Spleen (tissue), 13 donors: ENCODE data around the gene UGCG. TPM values are rescaled to one million over a fixed set of nuclear protein-coding genes. Genes with fewer than 3 reads are reported as not detected.

Experiments used
- DNase-seq: peaks from one replicate; pipeline ENCODE4 v3.0.0-alpha.2; 2020
- H3K27ac ChIP-seq, 8 donors: fragments of 200-600 bp; sonication (generic) in 7 of 8; 1 replicate in 4 of 8; 2 replicates in 4 of 8; pipeline versions ENCODE4 v1.5.0 to v1.8.0; 2016 to 2021; ENCODE audit warnings: inconsistent platforms in 4 of 8, mild to moderate bottlenecking in 4 of 8, moderate library complexity in 1 of 8
- H3K27me3 ChIP-seq, 7 donors: fragments of 200-600 bp; sonication (generic) in 6 of 7; replicated peaks in 1 of 7; 1 replicate in 4 of 7; 2 replicates in 3 of 7; pipeline versions ENCODE4 v1.5.0 to v1.8.0; 2016 to 2021; ENCODE audit warnings: inconsistent platforms in 3 of 7, mild to moderate bottlenecking in 1 of 7
- H3K36me3 ChIP-seq, 6 donors: fragments of 200-600 bp; sonication (generic) in 5 of 6; 1 replicate in 4 of 6; 2 replicates in 2 of 6; pipeline versions ENCODE4 v1.5.0 to v1.8.0; 2016 to 2021; ENCODE audit warnings: inconsistent platforms in 2 of 6
- H3K4me1 ChIP-seq, 6 donors: fragments of 200-600 bp; sonication (generic) in 5 of 6; 1 replicate in 3 of 6; 2 replicates in 3 of 6; pipeline versions ENCODE4 v1.5.0 to v1.8.0; 2016 to 2021; ENCODE audit warnings: inconsistent platforms in 3 of 6
- H3K4me3 ChIP-seq, 8 donors: fragments of 200-600 bp; sonication (generic) in 7 of 8; 1 replicate in 4 of 8; 2 replicates in 4 of 8; pipeline versions ENCODE4 v1.5.0 to v1.8.0; 2016 to 2021; ENCODE audit warnings: inconsistent platforms in 4 of 8, mild to moderate bottlenecking in 4 of 8, moderate library complexity in 2 of 8
- H3K9me3 ChIP-seq, 8 donors: fragments of 200-600 bp; sonication (generic) in 7 of 8; 1 replicate in 4 of 8; 2 replicates in 4 of 8; pipeline versions ENCODE4 v1.5.0 to v1.8.0; 2016 to 2021; ENCODE audit warnings: inconsistent platforms in 4 of 8
- CTCF ChIP-seq, 11 experiments: fragments of 200-600 bp in 7 of 11; fragments of 450-650 bp in 4 of 11; sonication (generic) in 4 of 11; IDR thresholded peaks in 8 of 11; conservative IDR thresholded peaks in 3 of 11; 1 replicate in 7 of 11; 2 replicates in 4 of 11; pipeline versions ENCODE4 v1.4.0 to v1.8.0; 2016 to 2021; ENCODE audit warnings: antibody characterized with exemption in 11 of 11, inconsistent platforms in 4 of 11, mild to moderate bottlenecking in 1 of 11
- POLR2A ChIP-seq, 3 donors: fragments of 450-650 bp; IDR thresholded peaks; one replicate each; pipeline ENCODE4 v1.5.1; 2017; ENCODE audit warnings: antibody characterized with exemption in 3 of 3, mild to moderate bottlenecking in 1 of 3
- POLR2AphosphoS5 ChIP-seq, 3 donors: sonication (generic); formaldehyde crosslinking; IDR thresholded peaks; one replicate each; pipeline ENCODE4 v1.5.1; 2017; ENCODE audit warnings: antibody characterized with exemption in 3 of 3
- WGBS, 5 donors: extraction: QIAGEN DNeasy Blood & Tissue Kit in 3 of 5; methylation state at CpG; one replicate each; pipeline versions ENCODE4 v1.1.5 to v1.1.7; 2013 to 2018; 5-methylcytosine and 5-hydroxymethylcytosine counted together
- intact Hi-C: fragments of 100-400 bp; cut with DNase I; formaldehyde crosslinking; loops from one replicate; pipeline ENCODE4 v1.15.0; 2023; ENCODE audit warnings: low total_unique reads
- long read RNA-seq, 2 donors: transcript quantifications; one replicate each; lab custom pipeline, GENCODE V29; 2026
- polyA plus RNA-seq, 3 donors: library from polyadenylated mRNA; stranded (reverse); fragments of 200-250 nt; gene quantifications; one replicate each; pipeline ENCODE4 v1.2.1, GENCODE V29; 2013
- total RNA-seq, 7 donors: library from RNA; depleted of rRNA in 3 of 7; stranded (reverse); fragments of >200 nt in 3 of 7; fragmentation: NEBNext Ultra II Directional in 4 of 7; extraction: Animal tissue kit (Norgen Biotek cat#: 25700) in 4 of 7; gene quantifications; one replicate each; pipeline versions ENCODE4 v1.1.0 to v1.2.1, GENCODE V29; 2016 to 2021
- donor health status: healthy with polysubstance abuse.
- donor health status: DM: no; HTN: no; CAD: no; lungs with moderate emphysema.
- donor health status: DM: no; HTN: no; CAD: no.
- donor health status: Bipolar disorder and iron deficiency.
- donor health status: healthy.
- donor health status: DM: no; HTN: no; CAD: no.
- donor health status: DM: yes; HTN: yes; CAD: no.

UGCG gene
- 100 to 1,000 TPM in 3 of 7 donors, 10 to 100 TPM in 4; 62.8 to 178 (median 100.0) TPM for total RNA-seq
- 10 to 100 TPM; 18.1 to 23.8 (median 20.7) TPM for polyA plus RNA-seq
- long read RNA-seq, donor 1, full-length matches to known transcripts, result 5 of 5 reads
- long read RNA-seq, donor 1, partial matches to known transcripts, result 0 of 5 reads
- long read RNA-seq, donor 1, other reads (novel, unspliced or antisense), result 0 of 5 reads
- long read RNA-seq, donor 2, full-length matches to known transcripts, result 9 of 59 reads
- long read RNA-seq, donor 2, partial matches to known transcripts, result 50 of 59 reads
- long read RNA-seq, donor 2, other reads (novel, unspliced or antisense), result 0 of 59 reads

- Histone ChIP-seq H3K36me3 (no peaks in the 10 kb centered on the region), H3K27ac (peak within 1 kb of the TSS; percentile 78 to 98 (median 98)), H3K27me3 (no peaks in the 10 kb centered on the region), H3K9me3 (no peaks in the 10 kb centered on the region), H3K4me1 (peaks cover 27 to 74% (median 54%) of the 10 kb centered on the region in 6 donors), H3K4me3 (peak within 1 kb of the TSS; percentile 79 to 97 (median 91))
- 1 to 5% (median 1%) methylated on average over 11 to 84 of the region's 84 CpGs for WGBS, 5 donors
- DNase-seq, result peak; percentile 98
- intact Hi-C loops, result loop anchor here (10.0 kb wide), 1 partner anchor 179 kb away; no protein-coding TSS in a partner anchor
- TF ChIP-seq POLR2AphosphoS5 (IDR thresholded peaks at IDR 0.05), result peak; percentile 95 to 96 (median 96)
- TF ChIP-seq CTCF (IDR thresholded peaks at IDR 0.05 in 8 of 11, conservative IDR thresholded peaks at IDR 0.05 in 3 of 11), result peak in 3 of 11 experiments; percentile 6 to 29 (median 25)
- TF ChIP-seq POLR2A (IDR thresholded peaks at IDR 0.05), result peak; percentile 80 to 86 (median 82)
Measured at GRCh38 chr9:111895996-111896941, at the start of gene UGCG. Gene UGCG (plus strand): TSS chr9:111896814. CDS start chr9:111897216, 402 bp downstream.

GRCh38 chr9:111851553-111851952, 45.1 kb upstream of the UGCG start:
- DNase-seq, result no peak
- Histone ChIP-seq H3K36me3 (no peaks in the 10 kb centered on the region), H3K9me3 (no peaks in the 10 kb centered on the region), H3K27ac (peak overlapping the region in 7 of 8 donors; percentile 36 to 83 (median 61)), H3K4me3 (no peak overlapping the region), H3K4me1 (peaks cover 0 to 26% (median 4%) of the 10 kb centered on the region in 6 donors), H3K27me3 (no peaks in the 10 kb centered on the region)
- intact Hi-C loops, result no loop called here
- TF ChIP-seq POLR2A (IDR thresholded peaks at IDR 0.05) (no peak), POLR2AphosphoS5 (IDR thresholded peaks at IDR 0.05) (no peak), CTCF (IDR thresholded peaks at IDR 0.05 in 8 of 11, conservative IDR thresholded peaks at IDR 0.05 in 3 of 11) (no peak)
- 26 to 38% (median 31%) methylated on average over 2 of the region's 2 CpGs for WGBS, 5 donors

- peak overlapping the region in 1 of 8 donors; percentile 0 for H3K4me3 ChIP-seq
- H3K9me3 ChIP-seq, result no peaks in the 10 kb centered on the region
- intact Hi-C loops, result no loop called here
- peaks cover 0 to 26% (median 4%) of the 10 kb centered on the region in 6 donors for H3K4me1 ChIP-seq
- H3K27me3 ChIP-seq, result no peaks in the 10 kb centered on the region
- H3K27ac ChIP-seq, result peak overlapping the region in 7 of 8 donors; percentile 36 to 83 (median 61)
- DNase-seq, result no peak
- H3K36me3 ChIP-seq, result no peaks in the 10 kb centered on the region
- 54 to 96% (median 77%) methylated on average over 1 of the region's 1 CpG for WGBS, 5 donors
- no peak for TF ChIP-seq CTCF (IDR thresholded peaks at IDR 0.05 in 8 of 11, conservative IDR thresholded peaks at IDR 0.05 in 3 of 11)
- no peak for TF ChIP-seq POLR2AphosphoS5 (IDR thresholded peaks at IDR 0.05)
- TF ChIP-seq POLR2A (IDR thresholded peaks at IDR 0.05), result no peak
Measured at GRCh38 chr9:111852291-111852690, 44.3 kb upstream of the UGCG start.
